ENCODE measurements around the gene MSRB3. TPM values are rescaled to one million over a fixed set of nuclear protein-coding genes. Genes with fewer than 3 reads are reported as not detected.
"Not testable (repeated sequence)": the region's sequence is repeated elsewhere in the genome, so short reads cannot be mapped to it uniquely, and the experiment has no call there.

Gene MSRB3
- total RNA-seq: 3.9 TPM

GRCh38 chr12:65278576-65279368 is at the start of gene MSRB3:
Gene MSRB3, plus strand, starts transcription at chr12:65278683. Its CDS starts 29,897 bp downstream, at chr12:65308580.
- DNase-seq: peak; percentile 53

- no peak for DNase-seq
These were observed 49.0 kb upstream of the MSRB3 start for GRCh38 chr12:65229441-65229840.

DNA sequence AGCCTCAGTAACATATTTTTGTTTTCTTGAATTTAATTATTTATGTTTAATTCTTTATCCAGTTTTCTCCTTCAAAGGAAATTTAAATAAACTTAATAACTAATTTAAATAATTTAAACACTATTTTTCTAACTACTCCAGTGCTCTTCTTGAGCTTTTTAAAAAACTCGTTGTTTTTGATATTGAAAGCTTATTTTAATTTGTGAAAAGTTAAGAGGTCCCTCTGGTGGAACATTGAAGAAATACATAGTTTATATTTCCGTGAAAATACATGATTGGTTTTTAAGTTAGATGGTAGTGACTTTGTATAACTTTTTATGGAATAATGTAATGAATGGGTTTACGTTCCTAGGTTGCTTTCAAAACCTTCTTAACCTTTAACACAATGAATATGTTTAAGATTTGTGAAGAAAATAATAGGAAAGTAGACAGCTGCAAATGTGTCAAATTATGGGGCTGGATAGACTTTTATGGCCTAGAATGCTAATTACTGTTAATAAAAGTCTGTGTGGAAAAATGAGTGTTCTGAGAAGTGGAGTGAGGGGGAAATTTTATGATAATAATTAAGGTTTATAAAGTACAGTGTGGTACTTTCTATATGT is 45.9 kb upstream of the MSRB3 start:
- DNase-seq: no peak

DNA sequence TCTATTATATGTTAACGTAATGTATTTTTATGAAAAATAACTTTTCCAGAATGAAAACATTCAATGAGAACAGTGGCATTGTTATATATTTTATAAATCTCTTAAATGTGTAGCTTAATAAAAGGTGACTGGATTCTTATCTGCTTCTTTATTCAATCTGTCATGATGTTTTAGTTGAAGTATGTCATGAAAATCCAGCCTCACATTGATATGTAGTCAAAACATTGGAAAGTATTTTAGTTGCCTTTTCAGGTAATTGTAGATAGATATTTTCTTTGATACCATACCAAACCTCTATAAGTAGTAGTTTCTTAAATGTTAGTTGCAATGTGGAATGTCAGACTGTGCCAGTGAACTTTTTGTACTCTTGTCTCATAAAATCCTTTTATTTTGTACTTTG is 41.3 kb upstream of the MSRB3 start:
- DNase-seq: no peak

- DNase-seq: no peak
These were observed 39.9 kb upstream of the MSRB3 start for GRCh38 chr12:65238609-65239008.

GRCh38 chr12:65248656-65249633 is 29.5 kb upstream of the MSRB3 start:
- DNase-seq: no peak

GRCh38 chr12:65252515-65252914 is 26.0 kb upstream of the MSRB3 start:
- no peak for DNase-seq

GRCh38 chr12:65257986-65258385 is 20.5 kb upstream of the MSRB3 start:
- no peak for DNase-seq

- no peak for DNase-seq
These were observed 19.0 kb upstream of the MSRB3 start for GRCh38 chr12:65259501-65259900.

DNA sequence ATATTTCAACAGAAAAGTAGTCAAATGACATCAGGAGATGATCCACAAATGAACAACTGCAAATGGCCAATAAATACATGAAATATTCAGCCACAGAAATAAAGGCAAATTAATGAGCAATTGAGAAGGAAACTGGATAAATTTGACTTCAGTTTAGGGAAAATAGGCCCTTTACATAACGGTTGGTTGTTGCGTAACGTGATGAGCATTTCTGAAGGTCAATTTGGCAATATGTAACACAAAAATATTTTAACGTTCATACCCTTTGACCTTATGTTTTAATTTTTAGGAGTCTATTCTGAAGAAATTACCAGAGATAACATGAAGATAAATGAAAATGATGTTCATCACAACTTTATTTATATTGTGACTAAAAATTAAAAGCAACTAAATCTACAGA is 14.7 kb upstream of the MSRB3 start:
- DNase-seq: no peak

DNA sequence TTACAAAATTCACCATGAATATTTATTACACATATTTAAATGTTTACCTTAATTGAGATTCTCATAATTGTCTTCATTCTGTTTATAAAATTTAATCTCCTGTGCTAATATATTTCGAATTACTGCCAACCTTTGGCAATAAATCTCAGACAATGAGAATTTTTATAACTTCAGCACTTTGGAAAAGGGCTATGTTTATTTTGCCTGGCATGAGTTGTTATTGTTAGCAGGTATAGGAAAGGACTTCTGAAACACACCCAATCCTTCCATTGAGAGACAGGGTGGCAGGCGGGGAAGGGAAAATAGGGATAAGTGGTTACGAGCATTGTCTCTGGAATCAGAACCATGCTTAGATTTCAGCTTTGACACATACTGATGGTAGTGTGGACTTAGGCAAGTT is 12.1 kb upstream of the MSRB3 start:
- DNase-seq: no peak

DNA sequence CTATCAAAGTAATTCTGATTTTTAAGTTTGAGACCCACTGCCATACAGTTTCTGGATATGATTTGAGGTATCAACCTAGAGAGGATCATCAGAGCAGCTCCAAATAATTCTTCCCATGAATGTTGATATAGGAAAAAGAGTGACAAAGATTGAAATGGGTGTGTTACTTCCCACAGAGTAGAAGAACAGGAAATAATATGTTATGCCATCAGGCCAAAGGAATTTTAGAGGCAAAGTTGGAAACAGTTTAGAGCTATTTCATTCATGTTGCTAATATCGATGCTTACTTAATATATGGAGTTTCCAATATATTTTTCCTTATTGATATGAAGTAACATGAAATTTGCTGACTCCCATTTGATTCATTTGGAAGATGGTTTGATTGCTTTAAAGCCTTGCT is 8.9 kb upstream of the MSRB3 start:
- no peak for DNase-seq

GRCh38 chr12:65274602-65275272 is 3.7 kb upstream of the MSRB3 start:
- no peak for DNase-seq

- no peak for DNase-seq
These were observed 2.9 kb upstream of the MSRB3 start for GRCh38 chr12:65275627-65276026.

- DNase-seq: no peak
These were observed 1.5 kb upstream of the MSRB3 start for GRCh38 chr12:65276916-65277530.

DNA sequence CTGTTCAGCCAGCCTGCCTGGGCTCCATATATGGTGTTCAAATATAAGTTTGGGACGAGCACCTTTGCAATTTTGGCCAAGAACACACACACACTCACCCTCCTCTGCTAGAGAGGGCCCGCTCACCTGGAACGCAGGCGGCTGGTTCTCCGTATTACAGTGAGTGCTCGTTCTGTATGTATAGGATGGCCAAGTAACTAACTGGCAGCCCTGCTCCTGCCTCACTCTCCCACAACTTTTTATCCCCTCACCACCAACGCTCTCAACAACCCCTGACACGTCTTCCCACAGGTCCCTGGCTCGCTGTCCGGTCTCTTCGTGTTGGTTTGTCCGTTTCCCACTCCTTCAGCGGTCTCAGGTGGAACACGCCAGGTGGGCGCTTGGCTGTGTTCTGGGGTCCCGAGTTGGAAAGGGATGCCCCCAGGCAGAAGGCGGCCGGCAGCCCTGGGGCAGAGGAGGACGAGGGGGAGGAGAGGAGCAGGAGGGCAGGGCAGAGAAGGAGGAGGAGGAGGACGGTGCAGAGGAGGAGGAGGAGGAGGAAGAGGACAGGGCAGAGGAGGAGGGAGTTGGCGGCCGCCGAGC is 398 bp upstream of the MSRB3 start:
- no peak for DNase-seq

DNA sequence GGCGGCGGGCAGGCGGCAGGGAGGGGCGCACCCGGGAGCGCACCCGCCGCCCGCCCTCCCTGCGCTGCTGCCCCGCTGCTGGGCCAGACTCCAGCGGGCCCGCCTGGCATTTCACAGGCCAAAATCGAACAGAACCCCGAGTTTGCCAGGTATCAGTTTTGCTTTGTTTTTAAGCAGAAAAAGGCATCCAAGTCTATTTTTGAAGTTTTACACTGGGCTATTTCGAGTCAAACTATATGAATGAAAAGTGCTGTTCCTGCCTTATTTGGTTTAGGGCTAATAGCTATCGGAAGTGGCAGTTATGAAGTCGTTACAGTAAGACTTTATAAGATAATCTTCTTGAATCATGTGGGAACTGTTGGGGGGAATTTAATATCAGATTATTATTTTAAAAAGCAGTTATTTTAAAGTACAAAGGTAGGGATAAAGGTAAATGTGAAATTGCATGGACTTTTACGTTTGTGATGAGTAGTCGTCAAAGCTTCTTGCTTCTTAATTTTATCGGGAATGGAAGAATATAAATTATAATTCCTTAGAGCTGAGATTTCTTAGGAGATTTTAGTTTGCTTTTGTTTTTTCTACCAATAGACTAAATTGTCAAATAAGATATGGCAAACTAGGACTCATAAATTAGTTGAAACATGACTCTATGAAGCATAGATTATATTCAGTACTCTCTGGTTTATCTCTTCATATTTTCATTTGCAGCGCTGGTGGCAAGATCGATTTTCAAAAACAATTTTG is 1.1 kb downstream of the MSRB3 start:
- DNase-seq: no peak

GRCh38 chr12:65280306-65280705 is 1.8 kb downstream of the MSRB3 start:
- no peak for DNase-seq

GRCh38 chr12:65282840-65283239 is 4.4 kb downstream of the MSRB3 start:
- no peak for DNase-seq

GRCh38 chr12:65285532-65285931 is 7.0 kb downstream of the MSRB3 start:
- DNase-seq: not testable (repeated sequence)

DNA sequence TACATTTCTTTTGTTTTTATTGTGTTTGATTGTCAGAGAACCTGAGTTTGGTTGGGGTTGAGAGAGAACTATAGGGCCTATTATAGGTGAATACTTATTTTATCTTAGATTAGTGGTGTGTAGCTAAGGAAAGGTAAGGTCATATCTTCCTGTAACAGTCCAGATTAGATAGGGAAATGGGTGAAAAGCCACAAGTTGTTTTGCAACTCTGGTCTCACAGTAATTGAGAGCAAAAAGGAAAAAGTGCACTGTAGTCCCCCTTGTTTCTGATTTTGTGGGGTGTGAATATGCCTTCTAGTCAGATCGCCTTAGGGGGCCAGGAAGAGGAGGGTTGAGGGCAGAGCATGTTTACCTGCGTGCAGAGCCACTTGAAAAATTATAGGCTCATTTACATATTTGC is 8.9 kb downstream of the MSRB3 start:
- no peak for DNase-seq
